NCI-H774 (cell line): ENCODE data around the gene ANKRD36B.
"Not testable (repeated sequence)": the region's sequence is repeated elsewhere in the genome, so short reads cannot be mapped to it uniquely, and the experiment has no call there.

Experiments
- DNase-seq: peaks from one replicate; lab custom pipeline; 2025; lab: John Stamatoyannopoulos, UW

ANKRD36B gene

GRCh38 chr2:97589598-97590510 is at the start of gene ANKRD36B:
TSS of gene ANKRD36B (minus strand) at chr2:97589877. CDS start at chr2:97589685, 192 bp downstream.
- not testable (repeated sequence) for DNase-seq

GRCh38 chr2:97626049-97626430 is 36.4 kb upstream of the ANKRD36B start:
- DNase-seq = not testable (repeated sequence)

GRCh38 chr2:97625354-97626048 is 35.8 kb upstream of the ANKRD36B start:
- not testable (repeated sequence) for DNase-seq

GRCh38 chr2:97622976-97623375 is 33.3 kb upstream of the ANKRD36B start:
- not testable (repeated sequence) for DNase-seq

- DNase-seq = not testable (repeated sequence)
These were observed 30.8 kb upstream of the ANKRD36B start for GRCh38 chr2:97620492-97620891.

GRCh38 chr2:97618939-97619827 is 29.5 kb upstream of the ANKRD36B start:
- not testable (repeated sequence) for DNase-seq

GRCh38 chr2:97617911-97618310 is 28.2 kb upstream of the ANKRD36B start:
- no peak for DNase-seq

- DNase-seq = not testable (repeated sequence)
These were observed 26.1 kb upstream of the ANKRD36B start for GRCh38 chr2:97615746-97616145.

GRCh38 chr2:97611895-97612294 is 22.2 kb upstream of the ANKRD36B start:
- not testable (repeated sequence) for DNase-seq

GRCh38 chr2:97608745-97609144 is 19.1 kb upstream of the ANKRD36B start:
- DNase-seq = not testable (repeated sequence)

GRCh38 chr2:97605524-97606339 is 16.1 kb upstream of the ANKRD36B start:
- DNase-seq = not testable (repeated sequence)

GRCh38 chr2:97605109-97605508 is 15.4 kb upstream of the ANKRD36B start:
- not testable (repeated sequence) for DNase-seq

- not testable (repeated sequence) for DNase-seq
These were observed 11.9 kb upstream of the ANKRD36B start for GRCh38 chr2:97601537-97601936.

GRCh38 chr2:97596180-97596579 is 6.5 kb upstream of the ANKRD36B start:
- DNase-seq = not testable (repeated sequence)

GRCh38 chr2:97593520-97593919 is 3.8 kb upstream of the ANKRD36B start:
- DNase-seq = not testable (repeated sequence)

GRCh38 chr2:97590515-97591394 is 1.1 kb upstream of the ANKRD36B start:
- not testable (repeated sequence) for DNase-seq

- DNase-seq = not testable (repeated sequence)
These were observed 450 bp downstream of the ANKRD36B start for GRCh38 chr2:97589257-97589597.

- not testable (repeated sequence) for DNase-seq
These were observed 24.0 kb downstream of the ANKRD36B start for GRCh38 chr2:97565674-97566073.

- DNase-seq = not testable (repeated sequence)
These were observed 37.3 kb downstream of the ANKRD36B start for GRCh38 chr2:97552406-97552805.

GRCh38 chr2:97550498-97550897 is 39.2 kb downstream of the ANKRD36B start:
- DNase-seq = not testable (repeated sequence)
